ENCODE results near the gene CYBC1. TPM values are rescaled to one million over a fixed set of nuclear protein-coding genes. Genes with fewer than 3 reads are reported as not detected.

CYBC1 gene
- total RNA-seq, 1 experiment from 2014 or later = 174 TPM

- in situ Hi-C loops (cut with HindIII; ENCODE audit: low pct_unique_long_range_greater_than_20kb, low sequenced_read_pairs) = no loop called here
- ChIA-PET CTCF (no interaction called here), POLR2A (no interaction called here)
- H3K27me3 ChIP-seq (ENCODE audit: control insufficient read depth, insufficient read depth, low read length) = no peaks in the 10 kb centered on the region
- DNase-seq (ENCODE audit: low read depth, low spot score) (no peak), ATAC-seq (0 out of 2 replicates have a peak, but pooled peaks have one; percentile 14)
- BruUV-seq (replicated peaks) = no TSS peak
- no peak for TF ChIP-seq SIN3A (IDR thresholded peaks at IDR 0.05; ENCODE audit: borderline replicate concordance, insufficient read depth, low read depth, low read length)
- no peak for TF ChIP-seq TCF7L2 (IDR thresholded peaks at IDR 0.05; ENCODE audit: low read depth, low read length)
- TF ChIP-seq POLR2AphosphoS5 (IDR thresholded peaks at IDR 0.05; ENCODE audit: low read depth, low read length) = no peak
- TF ChIP-seq CTCF (IDR thresholded peaks at IDR 0.05) = no peak
- TF ChIP-seq REST (IDR thresholded peaks at IDR 0.05; ENCODE audit: insufficient read depth in 1 of 2, low read depth in 2 of 2, low read length in 1 of 2) = no peak
- intact Hi-C loops (cut with micrococcal nuclease; ENCODE audit: unreplicated experiment) = no loop called here
- no peaks in the 10 kb centered on the region for H3K36me3 ChIP-seq (ENCODE audit: control insufficient read depth, insufficient read depth, low read length)
- no peak overlapping the region for H3K4me3 ChIP-seq (ENCODE audit: low read depth in 2 of 2, low read length in 2 of 2)
- H3K27ac ChIP-seq (ENCODE audit: low read length) = no peak overlapping the region
- no peaks in the 10 kb centered on the region for H3K9me3 ChIP-seq (ENCODE audit: control insufficient read depth, insufficient read depth, low read depth, low read length)
- H3K4me1 ChIP-seq (ENCODE audit: control insufficient read depth, insufficient read depth, low read length) = no peaks in the 10 kb centered on the region
Observed at GRCh38 chr17:82429824-82430223, 20.7 kb downstream of the CYBC1 start.

DNA sequence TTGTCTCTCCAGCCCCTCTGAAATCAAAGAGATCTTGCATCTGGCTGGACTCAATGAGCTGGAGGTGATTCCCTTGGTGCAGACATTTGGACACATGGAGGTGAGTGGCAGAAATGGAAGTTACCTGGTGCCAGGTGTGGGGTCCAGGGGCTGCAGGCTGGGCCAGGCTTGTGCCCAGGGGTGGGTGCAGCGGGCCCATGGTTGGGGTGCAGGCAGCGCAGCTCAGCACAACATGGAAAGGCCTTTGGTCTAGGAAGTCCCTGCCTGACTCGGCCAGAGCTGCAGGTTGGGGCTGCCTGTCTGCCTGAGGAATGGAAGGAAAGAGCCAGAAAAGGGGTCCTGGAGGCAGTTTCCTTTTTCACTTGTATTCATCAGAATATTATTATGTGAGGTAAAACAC is 22.0 kb downstream of the CYBC1 start:
- TF ChIP-seq POLR2AphosphoS5 (IDR thresholded peaks at IDR 0.05; ENCODE audit: low read depth, low read length) = no peak
- TF ChIP-seq SIN3A (IDR thresholded peaks at IDR 0.05; ENCODE audit: borderline replicate concordance, insufficient read depth, low read depth, low read length) = no peak
- H3K4me3 ChIP-seq (ENCODE audit: low read depth in 2 of 2, low read length in 2 of 2) = no peak overlapping the region
- H3K36me3 ChIP-seq (ENCODE audit: control insufficient read depth, insufficient read depth, low read length) = no peaks in the 10 kb centered on the region
- no peak for DNase-seq (ENCODE audit: low read depth, low spot score)
- H3K27ac ChIP-seq (ENCODE audit: low read length) = no peak overlapping the region
- ChIA-PET CTCF (no interaction called here), POLR2A (no interaction called here)
- BruUV-seq (replicated peaks) = no TSS peak
- ATAC-seq = no peak
- no peaks in the 10 kb centered on the region for H3K4me1 ChIP-seq (ENCODE audit: control insufficient read depth, insufficient read depth, low read length)
- H3K9me3 ChIP-seq (ENCODE audit: control insufficient read depth, insufficient read depth, low read depth, low read length) = no peaks in the 10 kb centered on the region
- H3K27me3 ChIP-seq (ENCODE audit: control insufficient read depth, insufficient read depth, low read length) = no peaks in the 10 kb centered on the region
- in situ Hi-C loops (cut with HindIII; ENCODE audit: low pct_unique_long_range_greater_than_20kb, low sequenced_read_pairs) = no loop called here
- intact Hi-C loops (cut with micrococcal nuclease; ENCODE audit: unreplicated experiment) = no loop called here

DNA sequence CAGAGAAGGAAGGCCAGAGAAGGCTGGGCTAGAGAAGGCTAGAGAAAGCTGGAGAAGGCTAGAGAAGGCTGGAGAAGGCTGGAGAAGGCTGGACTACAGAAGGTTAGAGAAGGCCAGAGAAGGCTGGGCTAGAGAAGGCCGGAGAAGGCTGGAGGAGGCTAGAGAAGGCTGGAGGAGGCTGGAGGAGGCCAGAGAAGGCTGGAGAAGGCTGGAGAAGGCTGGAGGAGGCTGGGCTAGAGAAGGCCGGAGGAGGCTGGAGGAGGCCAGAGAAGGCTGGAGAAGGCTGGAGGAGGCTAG is 25.7 kb downstream of the CYBC1 start:
- Histone ChIP-seq H3K27me3 (ENCODE audit: control insufficient read depth, insufficient read depth, low read length) (no peaks in the 10 kb centered on the region), H3K27ac (ENCODE audit: low read length) (no peak overlapping the region), H3K36me3 (ENCODE audit: control insufficient read depth, insufficient read depth, low read length) (no peaks in the 10 kb centered on the region; the same call in 1 of the 2 replicates), H3K9me3 (ENCODE audit: control insufficient read depth, insufficient read depth, low read depth, low read length) (no peaks in the 10 kb centered on the region), H3K4me3 (ENCODE audit: low read depth in 2 of 2, low read length in 2 of 2) (no peak overlapping the region), H3K4me1 (ENCODE audit: control insufficient read depth, insufficient read depth, low read length) (peaks cover under 1% of the 10 kb centered on the region; the same call in 1 of the 2 replicates)
- BruUV-seq (replicated peaks) = no TSS peak
- DNase-seq (ENCODE audit: low read depth, low spot score) = no peak
- intact Hi-C loops (cut with micrococcal nuclease; ENCODE audit: unreplicated experiment) = no loop called here
- in situ Hi-C loops (cut with HindIII; ENCODE audit: low pct_unique_long_range_greater_than_20kb, low sequenced_read_pairs) = no loop called here
- ATAC-seq = no peak
- POLR2A ChIA-PET = no interaction called here
- CTCF ChIA-PET = no interaction called here
- no peak for TF ChIP-seq SIN3A (IDR thresholded peaks at IDR 0.05; ENCODE audit: borderline replicate concordance, insufficient read depth, low read depth, low read length)
- TF ChIP-seq POLR2AphosphoS5 (IDR thresholded peaks at IDR 0.05; ENCODE audit: low read depth, low read length) = no peak
- TF ChIP-seq REST (IDR thresholded peaks at IDR 0.05; ENCODE audit: insufficient read depth in 1 of 2, low read depth in 2 of 2, low read length in 1 of 2) = no peak
- no peak for TF ChIP-seq CTCF (IDR thresholded peaks at IDR 0.05)
- no peak for TF ChIP-seq TCF7L2 (IDR thresholded peaks at IDR 0.05; ENCODE audit: low read depth, low read length)

Measured in Panc1 (cell line).